Activated naive CD4-positive, alpha-beta T cell treated with anti-CD3 and anti-CD28 coated beads, Interleukin-2, amount 50 U/mL, for 16 hours (primary cell): Measurements from ENCODE around the gene LIG1.

Experiments
- DNase-seq: peaks from one replicate; pipeline ENCODE4 v3.0.0-alpha.2; 2020

LIG1 gene

GRCh38 chr19:48069435-48069834, 100.7 kb downstream of the LIG1 start:
- no peak for DNase-seq
